Measurements from ENCODE around the gene ADAR.
"Not testable (repeated sequence)": the region's sequence is repeated elsewhere in the genome, so short reads cannot be mapped to it uniquely, and the experiment has no call there.

Gene ADAR, protein sequence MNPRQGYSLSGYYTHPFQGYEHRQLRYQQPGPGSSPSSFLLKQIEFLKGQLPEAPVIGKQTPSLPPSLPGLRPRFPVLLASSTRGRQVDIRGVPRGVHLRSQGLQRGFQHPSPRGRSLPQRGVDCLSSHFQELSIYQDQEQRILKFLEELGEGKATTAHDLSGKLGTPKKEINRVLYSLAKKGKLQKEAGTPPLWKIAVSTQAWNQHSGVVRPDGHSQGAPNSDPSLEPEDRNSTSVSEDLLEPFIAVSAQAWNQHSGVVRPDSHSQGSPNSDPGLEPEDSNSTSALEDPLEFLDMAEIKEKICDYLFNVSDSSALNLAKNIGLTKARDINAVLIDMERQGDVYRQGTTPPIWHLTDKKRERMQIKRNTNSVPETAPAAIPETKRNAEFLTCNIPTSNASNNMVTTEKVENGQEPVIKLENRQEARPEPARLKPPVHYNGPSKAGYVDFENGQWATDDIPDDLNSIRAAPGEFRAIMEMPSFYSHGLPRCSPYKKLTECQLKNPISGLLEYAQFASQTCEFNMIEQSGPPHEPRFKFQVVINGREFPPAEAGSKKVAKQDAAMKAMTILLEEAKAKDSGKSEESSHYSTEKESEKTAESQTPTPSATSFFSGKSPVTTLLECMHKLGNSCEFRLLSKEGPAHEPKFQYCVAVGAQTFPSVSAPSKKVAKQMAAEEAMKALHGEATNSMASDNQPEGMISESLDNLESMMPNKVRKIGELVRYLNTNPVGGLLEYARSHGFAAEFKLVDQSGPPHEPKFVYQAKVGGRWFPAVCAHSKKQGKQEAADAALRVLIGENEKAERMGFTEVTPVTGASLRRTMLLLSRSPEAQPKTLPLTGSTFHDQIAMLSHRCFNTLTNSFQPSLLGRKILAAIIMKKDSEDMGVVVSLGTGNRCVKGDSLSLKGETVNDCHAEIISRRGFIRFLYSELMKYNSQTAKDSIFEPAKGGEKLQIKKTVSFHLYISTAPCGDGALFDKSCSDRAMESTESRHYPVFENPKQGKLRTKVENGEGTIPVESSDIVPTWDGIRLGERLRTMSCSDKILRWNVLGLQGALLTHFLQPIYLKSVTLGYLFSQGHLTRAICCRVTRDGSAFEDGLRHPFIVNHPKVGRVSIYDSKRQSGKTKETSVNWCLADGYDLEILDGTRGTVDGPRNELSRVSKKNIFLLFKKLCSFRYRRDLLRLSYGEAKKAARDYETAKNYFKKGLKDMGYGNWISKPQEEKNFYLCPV

DNA sequence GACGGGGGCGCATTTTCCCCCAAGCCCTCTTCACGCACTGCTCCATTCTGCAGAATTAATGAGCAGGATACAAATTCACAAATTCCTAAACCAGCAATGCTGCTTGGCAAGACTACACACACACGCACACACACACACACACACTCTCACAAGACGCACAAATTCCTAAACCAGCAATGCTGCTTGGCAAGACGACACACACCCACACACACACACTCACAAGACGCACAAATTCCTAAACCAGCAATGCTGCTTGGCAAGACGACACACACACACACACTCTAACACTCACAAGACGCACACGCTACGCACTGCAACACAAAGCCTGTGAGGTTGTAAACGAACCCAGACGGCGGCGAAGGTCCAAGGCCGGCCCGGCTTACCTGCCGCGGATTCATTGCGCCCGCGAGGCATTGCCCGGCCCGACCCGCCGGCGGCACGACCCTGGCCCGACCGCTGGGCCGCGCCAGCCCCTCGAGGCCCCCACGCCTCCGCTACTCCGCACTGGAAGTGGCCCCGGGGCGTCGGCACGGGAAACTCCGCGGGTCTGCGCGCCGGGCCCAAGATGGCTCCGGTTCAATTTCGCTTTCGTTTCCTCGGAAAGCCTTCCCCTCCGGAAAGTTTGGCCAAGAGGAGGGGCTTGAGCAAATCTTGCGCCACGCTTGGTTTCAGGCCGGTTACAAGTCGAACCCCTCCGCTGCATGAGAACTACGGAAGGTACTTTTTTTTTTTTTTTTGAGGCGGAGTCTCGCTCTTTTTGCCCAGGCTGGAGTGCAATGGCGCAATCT lies at the start of gene ADAR:
Gene ADAR, minus strand, starts transcription at position 578 of the 788 bp plus-strand sequence. Its CDS starts 180 bp downstream, at position 398.
- no peaks in the 10 kb centered on the region for H3K27me3 Mint-ChIP-seq (ENCODE audit: low read depth)
- peak within 1 kb of the TSS; percentile 98 for H3K27ac Mint-ChIP-seq
- H3K36me3 Mint-ChIP-seq (ENCODE audit: low read depth), result peaks cover 24% of the 10 kb centered on the region
- H3K9me3 Mint-ChIP-seq, result no peaks in the 10 kb centered on the region
- H3K4me1 Mint-ChIP-seq (ENCODE audit: low read depth), result peaks cover 59% of the 10 kb centered on the region
- H3K4me3 Mint-ChIP-seq, result peak within 1 kb of the TSS; percentile 94
- peak; percentile 93 for DNase-seq (ENCODE audit: low spot score)

DNA sequence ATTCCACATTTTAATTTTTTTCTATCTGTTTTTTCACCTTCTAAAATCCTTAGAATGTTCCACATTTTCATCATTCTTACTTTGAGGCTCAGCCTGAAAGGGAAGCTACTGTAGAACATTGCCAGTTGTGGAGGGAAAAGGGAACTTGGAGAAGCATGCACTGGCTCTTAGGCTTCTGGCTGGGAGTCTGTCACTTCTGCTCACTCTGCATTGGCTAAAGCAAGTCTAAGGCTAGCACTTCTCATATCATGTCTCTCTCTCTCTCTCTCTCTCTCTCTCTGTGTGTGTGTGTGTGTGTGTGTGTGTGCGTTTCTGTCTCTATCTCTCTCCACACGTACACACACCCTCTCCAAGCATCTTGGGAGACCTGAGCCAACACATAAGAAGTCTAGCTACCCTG lies 49.6 kb upstream of the ADAR start:
- DNase-seq (ENCODE audit: low spot score), result no peak
- no peak overlapping the region for H3K4me3 Mint-ChIP-seq

DNA sequence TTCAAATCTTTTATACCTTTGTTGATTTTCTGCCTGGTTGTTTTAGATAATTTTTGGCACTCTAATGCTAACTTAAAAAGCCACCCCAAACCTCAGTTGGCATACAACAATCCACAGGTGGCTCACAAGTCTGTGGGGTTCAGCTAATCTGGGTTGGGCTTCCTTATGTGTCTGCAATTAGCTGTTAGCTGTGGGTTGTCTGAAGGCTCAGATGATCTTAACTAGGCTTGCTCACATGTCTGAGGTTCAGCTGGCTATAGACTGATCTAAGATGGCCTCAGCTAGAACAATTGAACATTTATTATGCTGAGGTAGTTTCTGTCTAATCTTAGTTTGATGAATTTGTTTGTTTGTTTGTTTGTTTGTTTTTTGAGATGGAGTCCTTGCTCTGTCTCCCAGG lies 44.9 kb upstream of the ADAR start:
- DNase-seq (ENCODE audit: low spot score), result no peak
- H3K36me3 Mint-ChIP-seq (ENCODE audit: low read depth), result no peaks in the 10 kb centered on the region
- peaks cover 54% of the 10 kb centered on the region for H3K27me3 Mint-ChIP-seq (ENCODE audit: low read depth)
- H3K4me1 Mint-ChIP-seq (ENCODE audit: low read depth), result no peaks in the 10 kb centered on the region
- no peak overlapping the region for H3K4me3 Mint-ChIP-seq
- H3K27ac Mint-ChIP-seq, result no peak overlapping the region
- H3K9me3 Mint-ChIP-seq, result no peaks in the 10 kb centered on the region

More for the DNA sequence above, 49.6 kb upstream of the ADAR start:
- no peak overlapping the region for H3K27ac Mint-ChIP-seq
- peaks cover 2% of the 10 kb centered on the region for H3K4me1 Mint-ChIP-seq (ENCODE audit: low read depth)
- peaks cover 68% of the 10 kb centered on the region for H3K27me3 Mint-ChIP-seq (ENCODE audit: low read depth)
- H3K9me3 Mint-ChIP-seq, result no peaks in the 10 kb centered on the region
- no peaks in the 10 kb centered on the region for H3K36me3 Mint-ChIP-seq (ENCODE audit: low read depth)

DNA sequence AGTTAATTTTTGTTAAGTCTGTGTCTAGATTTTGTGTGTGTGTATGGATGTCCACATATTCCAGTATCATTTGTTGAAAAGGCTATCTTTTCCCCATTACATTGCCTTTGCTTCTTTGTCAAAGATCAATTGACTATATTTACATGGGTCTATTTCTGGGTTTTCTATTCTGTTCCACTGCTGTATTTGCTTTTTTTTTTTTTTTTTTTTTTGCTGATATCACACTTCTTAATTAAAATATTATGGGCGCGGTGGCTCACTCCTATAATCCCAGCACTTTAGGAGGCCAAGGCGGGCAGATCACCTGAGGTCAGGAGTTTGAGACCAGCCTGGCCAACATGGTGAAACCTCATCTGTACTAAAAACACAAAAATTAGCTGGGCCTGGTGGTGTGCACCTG lies 36.7 kb upstream of the ADAR start:
- H3K36me3 Mint-ChIP-seq (ENCODE audit: low read depth); H3K4me1 Mint-ChIP-seq (ENCODE audit: low read depth); DNase-seq (ENCODE audit: low spot score); H3K27me3 Mint-ChIP-seq (ENCODE audit: low read depth); H3K4me3 Mint-ChIP-seq; H3K9me3 Mint-ChIP-seq; H3K27ac Mint-ChIP-seq: not testable (repeated sequence)

DNA sequence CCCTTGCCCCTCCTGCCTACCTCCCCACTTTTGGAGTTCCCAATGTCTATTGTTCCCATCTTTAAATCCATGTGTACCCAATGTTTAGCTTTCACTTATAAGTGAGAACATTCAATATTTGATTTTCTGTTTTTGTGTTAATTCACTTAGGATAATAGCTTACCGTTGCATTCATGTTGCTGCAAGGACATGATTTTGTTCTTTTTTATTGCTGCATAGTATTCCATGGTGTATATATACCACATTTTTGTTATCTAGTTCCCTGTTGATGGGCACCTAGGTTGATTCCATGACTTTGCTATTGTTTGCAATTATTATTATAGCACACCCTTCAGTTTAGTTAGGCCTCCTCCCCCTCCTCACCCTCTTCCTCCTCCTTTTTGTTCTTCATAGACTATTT lies 33.5 kb upstream of the ADAR start:
- no peak overlapping the region for H3K27ac Mint-ChIP-seq
- H3K9me3 Mint-ChIP-seq, result peaks cover 13% of the 10 kb centered on the region
- peaks cover 27% of the 10 kb centered on the region for H3K27me3 Mint-ChIP-seq (ENCODE audit: low read depth)
- H3K36me3 Mint-ChIP-seq (ENCODE audit: low read depth), result no peaks in the 10 kb centered on the region
- H3K4me1 Mint-ChIP-seq (ENCODE audit: low read depth), result no peaks in the 10 kb centered on the region
- H3K4me3 Mint-ChIP-seq, result no peak overlapping the region
- no peak for DNase-seq (ENCODE audit: low spot score)

DNA sequence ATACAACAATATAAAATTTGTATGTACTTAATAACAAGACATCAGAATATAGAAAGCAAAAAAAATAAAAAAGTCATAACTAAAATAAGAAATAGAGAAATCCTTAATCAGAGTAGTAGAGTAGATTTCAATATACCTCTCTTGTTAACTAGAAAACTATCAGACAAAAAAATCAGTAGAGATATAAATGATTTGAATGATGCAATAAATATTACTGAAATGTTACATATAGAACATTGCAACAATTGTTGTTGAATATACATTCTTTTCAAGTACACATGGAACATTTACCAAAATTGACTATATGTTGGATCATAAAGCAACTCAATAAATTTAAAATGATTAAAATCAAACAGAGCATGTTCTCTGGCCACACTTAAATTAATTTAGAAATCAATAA lies 31.9 kb upstream of the ADAR start:
- H3K27me3 Mint-ChIP-seq (ENCODE audit: low read depth), result peaks cover 41% of the 10 kb centered on the region
- no peaks in the 10 kb centered on the region for H3K36me3 Mint-ChIP-seq (ENCODE audit: low read depth)
- peaks cover 13% of the 10 kb centered on the region for H3K9me3 Mint-ChIP-seq
- H3K4me3 Mint-ChIP-seq, result no peak overlapping the region
- no peak overlapping the region for H3K27ac Mint-ChIP-seq
- DNase-seq (ENCODE audit: low spot score), result no peak
- H3K4me1 Mint-ChIP-seq (ENCODE audit: low read depth), result no peaks in the 10 kb centered on the region

DNA sequence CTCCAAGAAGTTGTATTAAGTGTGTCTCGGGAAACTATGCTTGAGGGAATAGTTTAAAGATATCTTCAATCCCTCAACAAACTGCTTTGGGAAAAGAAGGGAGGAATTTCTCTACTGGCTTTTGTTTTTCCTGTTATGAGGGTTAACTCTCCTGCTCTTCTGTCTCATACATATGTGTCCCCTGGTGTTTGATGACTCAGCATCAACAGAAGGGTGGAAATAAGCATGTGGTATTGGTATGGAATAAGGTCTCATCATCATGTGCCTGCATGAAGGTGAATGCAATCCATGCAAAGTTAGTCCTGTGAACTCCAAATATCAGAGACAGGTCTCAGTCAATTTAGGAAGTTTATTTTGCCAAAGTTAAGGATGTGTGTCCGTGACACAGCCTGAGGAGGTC lies 27.2 kb upstream of the ADAR start:
- H3K27me3 Mint-ChIP-seq (ENCODE audit: low read depth), result peaks cover 61% of the 10 kb centered on the region
- H3K4me1 Mint-ChIP-seq (ENCODE audit: low read depth), result no peaks in the 10 kb centered on the region
- DNase-seq (ENCODE audit: low spot score), result no peak
- H3K4me3 Mint-ChIP-seq, result no peak overlapping the region
- H3K36me3 Mint-ChIP-seq (ENCODE audit: low read depth), result no peaks in the 10 kb centered on the region
- no peak overlapping the region for H3K27ac Mint-ChIP-seq
- H3K9me3 Mint-ChIP-seq, result peaks cover 16% of the 10 kb centered on the region

DNA sequence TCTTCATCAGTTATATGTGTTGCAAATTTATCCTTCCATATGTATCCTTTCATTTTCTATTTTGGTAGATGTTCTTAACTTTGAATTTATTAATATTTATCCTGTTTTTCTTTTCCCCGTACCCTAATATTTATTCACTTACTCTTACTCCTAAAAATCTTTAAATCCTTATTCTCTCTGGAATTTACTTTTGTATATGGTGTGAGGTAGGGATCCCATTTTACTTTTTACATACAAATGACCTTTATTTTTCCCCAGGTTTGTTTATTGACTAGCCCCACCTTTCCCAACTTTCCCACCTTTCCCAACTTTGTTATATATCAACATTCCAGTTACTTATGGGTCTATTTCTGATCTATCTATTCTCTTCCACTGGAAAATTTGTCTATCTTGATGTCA lies 21.7 kb upstream of the ADAR start:
- Mint-ChIP-seq H3K27me3 (ENCODE audit: low read depth) (peaks cover 30% of the 10 kb centered on the region), H3K4me3 (no peak overlapping the region), H3K9me3 (peaks cover 13% of the 10 kb centered on the region), H3K4me1 (ENCODE audit: low read depth) (peaks cover 18% of the 10 kb centered on the region), H3K36me3 (ENCODE audit: low read depth) (peaks cover 12% of the 10 kb centered on the region), H3K27ac (no peak overlapping the region)
- DNase-seq (ENCODE audit: low spot score), result no peak

DNA sequence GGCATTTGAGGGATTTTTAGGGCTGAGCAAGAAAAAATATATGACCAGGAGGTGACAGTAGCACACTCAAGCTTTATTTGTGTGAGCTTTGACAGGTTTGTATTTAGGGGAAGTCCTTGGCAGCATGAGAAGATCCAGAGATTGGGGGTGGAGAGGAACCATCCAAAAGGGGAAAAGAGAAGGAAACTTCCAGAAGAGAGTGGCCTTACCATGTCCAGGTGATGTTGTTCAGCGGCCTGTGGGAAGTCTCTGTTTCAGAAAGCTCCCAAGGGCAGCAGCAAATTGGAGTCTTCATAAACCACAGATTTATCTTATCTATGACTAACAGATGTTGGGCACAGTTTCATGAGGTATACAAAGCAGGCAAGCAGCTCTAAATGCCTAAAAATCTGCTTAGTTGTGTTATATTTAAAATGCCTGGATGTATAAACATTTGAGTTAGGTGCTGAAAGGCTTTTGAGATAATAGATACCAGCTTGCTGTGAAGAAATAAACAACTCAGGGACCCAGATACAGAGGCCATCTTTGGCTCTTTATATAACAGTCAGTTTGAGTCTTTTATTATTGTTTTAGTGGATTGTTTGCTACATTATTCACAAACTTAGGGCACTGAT lies 21.2 kb upstream of the ADAR start:
- peaks cover 28% of the 10 kb centered on the region for H3K27me3 Mint-ChIP-seq (ENCODE audit: low read depth)
- DNase-seq (ENCODE audit: low spot score), result no peak
- H3K36me3 Mint-ChIP-seq (ENCODE audit: low read depth), result peaks cover 12% of the 10 kb centered on the region
- H3K4me1 Mint-ChIP-seq (ENCODE audit: low read depth), result peaks cover 19% of the 10 kb centered on the region
- peak overlapping the region; percentile 51 for H3K4me3 Mint-ChIP-seq
- H3K9me3 Mint-ChIP-seq, result peaks cover 13% of the 10 kb centered on the region
- peak overlapping the region; percentile 100 for H3K27ac Mint-ChIP-seq

DNA sequence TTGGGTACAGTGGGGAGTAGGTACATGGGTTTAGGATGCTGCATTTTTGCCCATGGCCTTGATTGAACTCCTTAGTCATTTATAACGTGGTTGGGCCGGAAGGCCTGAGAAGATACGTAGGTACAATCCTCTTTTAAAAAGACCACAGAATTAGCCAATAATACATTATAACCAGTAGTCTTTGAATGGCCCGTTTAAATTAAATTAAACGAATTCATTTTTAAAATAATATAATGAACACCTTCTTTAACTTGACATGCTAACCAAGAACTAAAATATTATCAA lies 20.1 kb upstream of the ADAR start:
- peak overlapping the region; percentile 100 for H3K27ac Mint-ChIP-seq
- DNase-seq (ENCODE audit: low spot score), result no peak
- peaks cover 20% of the 10 kb centered on the region for H3K4me1 Mint-ChIP-seq (ENCODE audit: low read depth)
- H3K36me3 Mint-ChIP-seq (ENCODE audit: low read depth), result peaks cover 17% of the 10 kb centered on the region
- peaks cover 13% of the 10 kb centered on the region for H3K9me3 Mint-ChIP-seq
- peak overlapping the region; percentile 99 for H3K4me3 Mint-ChIP-seq
- H3K27me3 Mint-ChIP-seq (ENCODE audit: low read depth), result peaks cover 25% of the 10 kb centered on the region

DNA sequence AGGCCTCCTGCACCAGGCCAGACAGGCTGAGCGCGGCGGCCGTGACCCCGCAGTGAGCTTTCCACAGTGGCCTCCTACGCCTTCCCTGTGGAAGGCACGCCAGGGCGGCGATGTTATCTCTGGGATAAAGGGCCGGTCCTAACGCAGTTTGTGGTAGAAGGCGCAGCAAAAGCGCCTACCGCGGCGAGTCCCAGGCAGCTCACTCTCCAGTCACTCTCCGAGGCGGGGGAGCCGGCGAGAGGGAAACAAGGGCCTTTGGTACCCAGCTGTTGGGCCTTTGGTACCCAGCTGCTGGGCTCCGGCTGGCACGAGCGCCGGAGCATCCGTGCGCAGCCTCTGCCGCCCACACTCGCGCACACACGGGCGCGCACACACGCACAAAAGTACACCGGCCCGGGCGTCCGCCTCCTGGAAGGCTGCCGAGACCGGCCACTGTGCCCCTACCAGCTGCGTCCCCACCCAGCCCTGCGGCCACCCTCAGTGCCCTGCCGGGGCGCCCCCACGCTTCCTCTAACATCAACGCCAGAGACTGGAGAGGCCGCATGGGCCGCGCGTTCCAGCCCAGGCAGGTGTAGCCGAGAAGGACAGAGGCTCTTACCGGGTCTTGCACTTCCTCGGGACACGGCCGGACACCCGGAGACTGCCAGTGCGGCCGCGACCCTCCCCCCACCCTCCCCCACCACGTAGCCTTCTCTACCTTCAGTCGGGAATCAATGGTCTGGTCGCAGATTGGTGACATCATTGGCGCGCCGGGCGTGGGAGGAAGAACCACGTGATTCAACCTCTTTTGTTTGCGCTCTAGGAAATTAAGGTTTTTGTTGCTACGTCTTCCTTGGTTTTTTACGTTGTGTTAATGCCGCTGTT lies 19.5 kb upstream of the ADAR start:
- peak overlapping the region; percentile 100 for H3K27ac Mint-ChIP-seq

DNA sequence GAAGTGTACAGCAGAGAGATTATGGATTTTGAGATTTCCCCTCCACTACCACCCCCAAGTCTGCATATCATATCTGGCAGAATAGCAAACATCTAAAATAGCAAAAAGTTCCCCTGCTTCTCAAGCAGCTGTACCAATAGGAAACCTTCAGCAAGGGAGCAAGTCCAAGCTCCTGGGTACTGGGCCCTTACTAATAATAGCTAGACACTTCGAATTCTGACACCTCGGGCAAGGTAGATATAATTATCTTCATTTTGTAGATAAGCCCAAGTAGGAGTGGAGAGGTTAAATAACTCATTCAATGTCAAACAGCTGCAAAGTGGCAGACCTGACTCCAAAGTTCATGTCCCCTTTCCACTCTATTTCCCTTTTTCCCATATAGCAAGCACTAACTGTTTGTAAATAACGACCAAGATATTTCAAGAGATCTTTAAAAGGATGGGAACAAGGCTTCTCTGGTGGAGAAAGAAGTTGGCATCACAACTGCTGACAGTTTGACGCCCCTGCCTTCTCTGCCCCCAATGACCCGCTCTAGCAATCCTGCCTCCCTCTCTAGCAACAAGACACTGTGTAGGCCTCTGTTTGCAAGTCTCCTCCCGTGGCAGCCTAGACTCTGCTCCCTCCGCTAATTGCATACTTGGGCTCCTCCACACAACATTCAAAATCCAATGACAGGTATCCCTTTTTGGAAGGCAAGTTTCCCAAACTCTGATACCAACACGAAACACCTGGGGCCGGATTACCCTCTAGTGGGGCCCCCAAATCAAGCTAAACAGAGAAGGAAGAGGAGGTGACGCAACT lies 18.7 kb upstream of the ADAR start:
- Mint-ChIP-seq H3K4me1 (ENCODE audit: low read depth) (peaks cover 31% of the 10 kb centered on the region), H3K36me3 (ENCODE audit: low read depth) (peaks cover 17% of the 10 kb centered on the region), H3K27me3 (ENCODE audit: low read depth) (peaks cover 16% of the 10 kb centered on the region), H3K9me3 (peaks cover 13% of the 10 kb centered on the region), H3K4me3 (peak overlapping the region; percentile 99), H3K27ac (peak overlapping the region; percentile 100)
- peak; percentile 12 for DNase-seq (ENCODE audit: low spot score)

More for the DNA sequence above, 19.5 kb upstream of the ADAR start:
- DNase-seq (ENCODE audit: low spot score), result peak; percentile 89
- H3K36me3 Mint-ChIP-seq (ENCODE audit: low read depth), result peaks cover 17% of the 10 kb centered on the region
- H3K9me3 Mint-ChIP-seq, result peaks cover 13% of the 10 kb centered on the region
- H3K27me3 Mint-ChIP-seq (ENCODE audit: low read depth), result peaks cover 24% of the 10 kb centered on the region
- peaks cover 23% of the 10 kb centered on the region for H3K4me1 Mint-ChIP-seq (ENCODE audit: low read depth)
- H3K4me3 Mint-ChIP-seq, result peak overlapping the region; percentile 99

All from T-helper 2 cell treated with Interferon-gamma antibody and Interleukin-4, amounts not matched to agents 5 μg/mL and 100 μg/mL, for 36 hours (primary cell).